GM12892 (cell line): ENCODE measurements around the gene SF3B6.

Experiments
- POLR2A ChIP-seq: IDR thresholded peaks from 2 replicates; pipeline ENCODE4 v1.6.1; 2011; ENCODE audit warnings: low read depth, low read length, control low read depth
- POLR2AphosphoS5 ChIP-seq: IDR thresholded peaks from 2 replicates; pipeline ENCODE4 v1.6.1; 2011; ENCODE audit warnings: low read depth, low read length, control low read depth
- TAF1 ChIP-seq: IDR thresholded peaks from 2 replicates; pipeline ENCODE4 v1.6.1; 2011; ENCODE audit warnings: low read depth, mild to moderate bottlenecking, control low read depth, low read length, borderline replicate concordance

GRCh38 chr2:24088821-24089359 is 12.8 kb upstream of the SF3B6 start:
- TF ChIP-seq TAF1, result no peak
- TF ChIP-seq POLR2A, result no peak
- TF ChIP-seq POLR2AphosphoS5, result no peak
